Measurements from ENCODE around the gene DSC2.

DNA sequence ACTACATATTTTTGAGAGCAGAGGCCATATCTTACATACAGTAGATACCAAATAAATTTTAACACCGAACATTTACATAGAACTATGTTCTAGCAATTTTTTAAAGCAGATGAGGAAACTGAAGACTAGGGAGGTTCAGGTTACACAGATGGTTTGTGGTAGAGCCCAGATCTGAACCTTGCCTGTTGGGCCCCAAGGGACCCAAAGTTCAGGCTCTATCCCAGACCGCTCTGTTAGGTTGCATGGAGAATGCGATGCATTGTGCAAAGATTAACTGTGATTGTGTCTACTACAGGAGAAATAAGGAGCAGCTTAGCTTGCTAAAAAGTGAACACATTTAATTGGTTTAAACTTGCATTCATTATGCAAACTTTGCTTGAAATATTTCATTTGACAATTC lies 43.3 kb downstream of the DSC2 start:
- TF ChIP-seq, protein P1, sequence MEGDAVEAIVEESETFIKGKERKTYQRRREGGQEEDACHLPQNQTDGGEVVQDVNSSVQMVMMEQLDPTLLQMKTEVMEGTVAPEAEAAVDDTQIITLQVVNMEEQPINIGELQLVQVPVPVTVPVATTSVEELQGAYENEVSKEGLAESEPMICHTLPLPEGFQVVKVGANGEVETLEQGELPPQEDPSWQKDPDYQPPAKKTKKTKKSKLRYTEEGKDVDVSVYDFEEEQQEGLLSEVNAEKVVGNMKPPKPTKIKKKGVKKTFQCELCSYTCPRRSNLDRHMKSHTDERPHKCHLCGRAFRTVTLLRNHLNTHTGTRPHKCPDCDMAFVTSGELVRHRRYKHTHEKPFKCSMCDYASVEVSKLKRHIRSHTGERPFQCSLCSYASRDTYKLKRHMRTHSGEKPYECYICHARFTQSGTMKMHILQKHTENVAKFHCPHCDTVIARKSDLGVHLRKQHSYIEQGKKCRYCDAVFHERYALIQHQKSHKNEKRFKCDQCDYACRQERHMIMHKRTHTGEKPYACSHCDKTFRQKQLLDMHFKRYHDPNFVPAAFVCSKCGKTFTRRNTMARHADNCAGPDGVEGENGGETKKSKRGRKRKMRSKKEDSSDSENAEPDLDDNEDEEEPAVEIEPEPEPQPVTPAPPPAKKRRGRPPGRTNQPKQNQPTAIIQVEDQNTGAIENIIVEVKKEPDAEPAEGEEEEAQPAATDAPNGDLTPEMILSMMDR (IDR thresholded peaks at IDR 0.05; ENCODE audit: low read length) = no peak
- no peak for TF ChIP-seq EZH2 (optimal IDR thresholded peaks at IDR 0.05; ENCODE audit: low read depth, low read length)

Measured in MM.1S (cell line).